HG03280 (cell line): Measurements from ENCODE around the gene ENDOV.

Experiments
- ATAC-seq: cut with Tn5 transposase; IDR thresholded peaks from one replicate; pipeline ENCODE4 v1.9.1; 2021; ENCODE audit warnings: mild to moderate bottlenecking, moderate library complexity; ENCODE audit not compliant: unreplicated experiment

The ENDOV gene

GRCh38 chr17:80480248-80480647, 65.3 kb downstream of the ENDOV start:
- ATAC-seq: no peak

- ATAC-seq: no peak
Measured at GRCh38 chr17:80481284-80482057, 66.5 kb downstream of the ENDOV start.

- ATAC-seq: no peak
Measured at GRCh38 chr17:80482058-80482318, 67.0 kb downstream of the ENDOV start.

- no peak for ATAC-seq
Measured at GRCh38 chr17:80482555-80483308, 67.8 kb downstream of the ENDOV start.

- no peak for ATAC-seq
Measured at GRCh38 chr17:80485846-80486245, 70.9 kb downstream of the ENDOV start.

- no peak for ATAC-seq
Measured at GRCh38 chr17:80486692-80487091, 71.7 kb downstream of the ENDOV start.

- ATAC-seq: no peak
Measured at GRCh38 chr17:80487511-80487910, 72.5 kb downstream of the ENDOV start.
